GM21529 (cell line): Measurements from ENCODE around the gene GLI1.
A peak's percentile ranks its signal among the peaks of the same experiment; 100 is the strongest.
"Not testable (repeated sequence)": the region's sequence is repeated elsewhere in the genome, so short reads cannot be mapped to it uniquely, and the experiment has no call there.

Experiments used
- ATAC-seq: cut with Tn5 transposase; IDR thresholded peaks from one replicate; pipeline ENCODE4 v1.9.1; 2021; ENCODE audit not compliant: unreplicated experiment

The GLI1 gene

DNA sequence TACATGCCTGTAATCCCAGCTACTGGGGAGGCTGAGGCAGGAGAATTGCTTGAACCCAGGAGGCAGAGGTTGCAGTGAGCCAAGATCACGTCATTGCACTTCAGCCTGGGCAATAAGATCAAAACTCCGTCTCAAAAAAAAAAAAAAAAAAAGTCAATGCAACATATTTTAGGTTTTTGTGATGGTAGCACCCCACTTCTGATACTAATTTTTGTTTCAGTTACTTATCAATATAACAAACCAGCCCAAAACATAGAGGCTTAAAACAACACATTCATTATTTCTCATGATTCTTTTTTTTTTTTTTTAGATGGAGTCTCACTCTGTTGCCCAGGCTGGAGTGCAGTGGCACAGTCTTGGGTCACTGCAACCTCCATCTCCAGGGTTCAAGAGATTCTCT is 18.2 kb upstream of the GLI1 start:
- ATAC-seq = not testable (repeated sequence)

DNA sequence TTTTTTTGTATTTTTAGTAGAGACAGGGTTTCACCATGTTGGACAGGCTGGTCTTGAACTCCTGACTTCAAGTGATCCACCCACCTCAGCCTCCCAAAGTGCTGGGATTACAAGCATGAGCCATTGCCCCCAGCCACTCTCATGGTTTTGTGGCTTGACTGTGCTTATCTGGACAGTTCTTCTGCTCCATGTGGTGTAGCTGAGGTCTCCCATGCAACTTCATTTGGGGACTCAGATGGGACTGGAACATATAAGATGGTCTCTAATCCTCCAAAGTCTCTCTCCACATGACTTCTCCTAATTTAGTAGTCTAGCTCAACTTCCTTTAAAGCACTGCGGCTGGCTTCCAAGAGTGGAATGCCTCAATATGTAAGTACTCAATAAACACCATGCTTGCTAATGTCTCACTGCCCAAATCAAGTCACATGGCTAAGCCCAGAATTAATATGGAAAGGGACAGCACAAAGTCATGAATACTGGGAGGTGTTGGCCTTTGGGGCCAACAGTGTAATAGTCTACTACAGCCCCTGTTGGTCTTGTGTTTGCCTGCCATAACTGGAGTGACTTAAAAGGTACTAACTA is 17.6 kb upstream of the GLI1 start:
- no peak for ATAC-seq

DNA sequence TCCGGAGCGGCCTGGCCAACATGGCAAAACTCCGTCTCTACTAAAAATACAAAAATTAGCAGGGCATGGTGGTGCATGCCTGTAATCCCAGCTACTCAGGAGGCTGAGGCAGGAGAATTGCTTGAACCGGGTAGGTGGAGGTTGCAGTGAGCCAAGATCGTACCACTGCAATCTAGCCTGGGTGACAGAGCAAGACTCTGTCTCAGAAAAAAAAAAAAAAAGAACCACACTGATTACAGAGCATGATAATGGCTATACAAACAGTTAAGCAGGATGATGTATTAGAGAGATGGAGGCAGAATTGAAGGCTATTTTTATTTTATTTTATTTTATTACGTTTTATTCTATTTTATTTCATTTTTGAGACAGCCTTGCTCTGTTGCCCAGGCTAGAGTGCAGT is 15.2 kb upstream of the GLI1 start:
- ATAC-seq = not testable (repeated sequence)

DNA sequence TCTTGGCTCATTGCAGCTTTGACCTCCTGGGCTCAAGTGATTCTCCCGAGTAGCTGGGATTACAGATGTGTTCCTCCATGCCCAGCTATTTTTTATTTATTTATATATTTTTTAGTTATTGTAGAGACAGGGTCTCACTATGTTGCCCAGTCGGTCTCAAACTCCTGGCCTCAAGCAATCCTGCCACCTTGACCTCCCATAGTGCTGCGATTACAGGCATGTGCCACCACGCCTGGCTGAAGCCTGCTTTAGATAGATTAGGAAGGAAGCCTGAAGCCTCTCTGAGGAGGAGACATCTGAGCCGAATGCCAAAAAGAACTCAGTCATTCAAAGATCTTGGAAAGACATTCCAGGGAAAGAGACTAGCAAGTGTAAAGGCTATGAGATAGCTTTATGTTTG is 14.8 kb upstream of the GLI1 start:
- no peak for ATAC-seq

DNA sequence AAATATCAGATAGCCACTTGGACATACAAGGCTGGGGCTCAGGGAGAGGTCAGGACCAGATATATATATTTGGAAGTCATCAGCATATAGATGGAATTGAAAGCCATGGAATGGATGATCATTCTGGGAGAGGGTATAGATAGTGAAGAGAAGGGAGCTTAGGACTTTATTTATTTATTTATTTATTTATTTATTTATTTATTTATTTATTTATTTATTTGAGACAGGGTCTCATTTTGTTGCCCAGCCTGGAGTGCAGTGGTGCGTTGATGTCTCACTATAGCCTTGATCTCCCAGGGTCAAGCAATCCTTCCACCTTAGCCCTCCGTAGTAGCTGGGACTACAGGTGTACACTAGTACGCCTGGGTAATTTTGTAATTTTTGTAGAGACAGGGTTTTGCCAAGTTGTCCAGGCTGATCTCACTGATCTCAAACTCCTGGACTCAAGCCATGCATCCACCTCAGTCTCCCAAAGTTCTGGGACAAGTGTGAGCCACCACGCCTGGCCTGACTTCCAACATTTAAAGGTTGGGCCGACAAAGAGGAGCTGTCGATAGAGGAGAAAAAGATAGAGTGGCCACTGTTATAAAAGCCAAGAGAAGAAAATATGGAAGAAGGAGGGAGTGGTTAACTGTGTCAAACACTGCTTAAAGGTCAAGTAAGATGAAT is 13.2 kb upstream of the GLI1 start:
- ATAC-seq = no peak

DNA sequence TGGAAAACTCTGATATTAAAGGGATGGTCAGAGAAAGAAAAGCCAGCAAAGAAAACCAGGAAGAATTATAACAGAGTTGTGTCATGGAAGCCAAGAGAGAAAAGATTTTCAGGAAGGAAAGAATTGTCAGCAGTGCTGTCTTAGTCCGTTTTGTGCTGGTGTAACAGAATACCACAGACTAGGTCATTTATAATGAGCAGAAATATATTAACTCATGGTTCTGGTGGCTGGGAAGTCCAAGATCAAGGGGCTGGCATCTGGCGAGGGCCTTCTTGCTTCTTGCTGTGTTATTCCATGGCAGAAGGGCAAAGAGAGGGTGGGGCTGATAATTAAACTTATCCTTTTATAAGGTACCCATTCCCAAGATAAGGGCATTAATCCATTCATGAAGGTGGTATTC is 10.9 kb upstream of the GLI1 start:
- ATAC-seq = no peak

DNA sequence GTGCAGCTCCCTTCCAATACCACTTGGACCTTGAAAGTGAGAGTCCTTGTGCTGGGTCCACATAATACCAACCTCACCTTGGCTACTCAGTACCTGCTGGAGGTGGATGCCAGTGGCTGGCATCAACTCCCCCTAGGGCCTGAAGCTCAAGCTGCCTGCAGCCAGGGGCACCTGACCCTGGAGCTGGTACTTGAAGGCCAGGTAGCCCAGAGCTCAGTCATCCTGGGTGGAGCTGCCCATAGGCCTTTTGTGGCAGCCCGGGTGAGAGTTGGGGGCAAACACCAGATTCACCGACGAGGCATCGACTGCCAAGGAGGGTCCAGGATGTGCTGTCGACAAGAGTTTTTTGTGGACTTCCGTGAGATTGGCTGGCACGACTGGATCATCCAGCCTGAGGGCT is 10.2 kb upstream of the GLI1 start:
- ATAC-seq = no peak

DNA sequence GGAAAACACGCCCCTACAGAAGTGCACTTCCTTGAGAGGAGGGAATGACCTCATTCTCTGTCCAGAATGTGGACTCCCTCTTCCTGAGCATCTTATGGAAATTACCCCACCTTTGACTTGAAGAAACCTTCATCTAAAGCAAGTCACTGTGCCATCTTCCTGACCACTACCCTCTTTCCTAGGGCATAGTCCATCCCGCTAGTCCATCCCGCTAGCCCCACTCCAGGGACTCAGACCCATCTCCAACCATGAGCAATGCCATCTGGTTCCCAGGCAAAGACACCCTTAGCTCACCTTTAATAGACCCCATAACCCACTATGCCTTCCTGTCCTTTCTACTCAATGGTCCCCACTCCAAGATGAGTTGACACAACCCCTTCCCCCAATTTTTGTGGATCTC is 9.5 kb upstream of the GLI1 start:
- ATAC-seq = no peak

DNA sequence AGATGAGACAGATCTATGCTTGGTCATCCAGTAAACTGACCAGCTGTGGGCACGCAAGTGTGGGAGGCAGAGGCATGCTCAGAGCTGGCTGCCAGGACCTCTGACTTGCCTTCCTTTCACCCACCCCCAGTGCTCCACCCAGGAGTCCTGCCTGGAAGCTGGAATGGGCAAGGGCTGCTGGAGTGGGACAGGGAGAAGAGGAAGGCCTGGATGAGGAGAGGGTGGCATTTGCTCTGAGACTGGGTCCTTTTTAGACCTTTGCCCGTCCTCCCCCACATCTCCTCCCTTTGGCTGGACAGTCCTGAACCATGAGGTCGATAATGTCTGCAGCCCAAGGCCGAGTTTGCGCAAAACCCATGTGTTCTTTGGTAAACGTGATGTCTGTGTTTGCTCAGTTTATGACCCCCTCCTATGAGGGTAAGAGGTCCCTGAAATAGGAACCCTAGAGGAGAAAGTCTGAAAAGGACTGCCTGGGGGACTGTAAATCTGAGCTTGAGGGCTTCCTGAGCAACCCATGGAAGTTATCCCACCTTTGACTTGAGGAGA is 8.3 kb upstream of the GLI1 start:
- ATAC-seq = no peak

DNA sequence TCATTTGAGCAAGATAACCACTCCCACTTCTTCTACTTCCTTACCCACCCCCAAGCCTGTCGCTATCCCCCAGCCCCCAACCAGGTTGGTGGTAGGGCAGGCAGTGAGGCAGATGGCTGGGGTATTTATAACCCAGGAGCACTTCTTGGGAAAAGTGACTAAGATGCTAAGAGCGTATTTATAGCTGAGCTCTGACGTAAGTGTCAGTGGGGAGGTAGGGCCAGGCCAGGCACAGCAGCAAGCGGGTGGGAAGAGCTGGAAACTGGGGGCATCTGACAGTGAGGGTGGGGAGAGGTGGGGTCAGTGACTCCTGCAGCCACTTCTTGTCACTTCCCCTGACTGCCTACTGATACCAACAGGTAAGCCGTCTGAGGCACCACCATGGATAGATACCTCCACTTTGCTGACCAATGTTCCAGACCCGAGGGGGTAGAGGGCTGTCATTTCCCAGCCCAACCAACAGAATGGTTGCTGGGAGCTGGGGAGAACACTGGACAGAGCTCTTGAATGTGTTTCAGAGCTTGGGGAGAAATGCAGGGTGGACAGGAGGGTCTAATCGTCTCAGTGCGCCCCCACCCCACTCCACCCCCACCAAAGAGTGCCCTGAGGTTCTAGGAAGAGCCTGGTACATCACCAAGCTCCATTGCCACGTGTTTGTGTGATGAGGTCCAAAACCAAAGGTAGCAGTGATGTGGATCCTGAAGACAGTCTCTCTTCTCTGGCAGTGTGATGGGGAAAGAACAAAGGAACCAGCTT is 7.2 kb upstream of the GLI1 start:
- ATAC-seq = peak; percentile 7

DNA sequence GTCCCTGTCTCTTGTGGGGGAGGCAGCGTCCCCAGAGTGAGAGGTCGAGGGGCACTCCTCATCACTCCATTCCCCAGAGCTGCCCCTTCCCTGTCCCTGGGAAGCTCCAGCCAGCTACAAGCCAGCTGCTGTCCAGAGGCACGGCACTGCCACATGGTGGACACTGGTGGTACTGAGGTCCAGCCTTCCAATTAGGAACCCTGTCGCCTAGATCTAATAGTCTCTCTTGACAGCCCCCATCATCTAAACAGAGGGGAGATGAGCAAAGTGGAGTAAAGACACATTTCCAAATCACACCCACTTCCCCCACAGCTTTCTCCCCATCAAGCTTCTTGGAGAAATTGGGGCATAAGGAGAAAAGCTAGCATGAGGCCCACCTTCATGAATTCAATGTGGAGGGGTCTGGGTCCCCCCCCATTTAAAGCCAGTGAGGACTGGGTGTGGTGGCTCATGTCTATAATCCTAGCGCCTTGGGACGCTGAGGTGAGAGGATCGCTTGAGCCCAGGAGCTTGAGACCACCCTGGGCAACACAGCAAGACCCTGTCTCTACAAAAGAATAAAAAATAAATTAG is 6.6 kb upstream of the GLI1 start:
- peak; percentile 57 for ATAC-seq

DNA sequence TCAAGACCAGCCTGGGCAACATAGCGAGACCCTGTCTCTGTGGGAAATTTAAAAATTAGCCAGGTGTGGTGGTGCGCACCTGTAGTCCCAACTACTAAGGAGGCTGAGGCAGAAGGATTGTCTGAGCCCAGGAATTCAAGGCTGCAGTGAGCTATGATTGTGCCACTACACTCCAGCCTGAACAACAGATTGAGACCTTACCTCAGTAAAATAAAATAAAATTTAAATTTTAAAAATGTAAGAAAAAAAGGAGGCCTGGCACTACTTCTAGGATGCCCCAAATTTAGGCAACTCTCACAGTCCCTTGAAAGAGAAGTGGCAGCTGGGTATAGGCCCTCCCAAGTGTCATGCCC is 5.4 kb upstream of the GLI1 start:
- ATAC-seq = no peak

DNA sequence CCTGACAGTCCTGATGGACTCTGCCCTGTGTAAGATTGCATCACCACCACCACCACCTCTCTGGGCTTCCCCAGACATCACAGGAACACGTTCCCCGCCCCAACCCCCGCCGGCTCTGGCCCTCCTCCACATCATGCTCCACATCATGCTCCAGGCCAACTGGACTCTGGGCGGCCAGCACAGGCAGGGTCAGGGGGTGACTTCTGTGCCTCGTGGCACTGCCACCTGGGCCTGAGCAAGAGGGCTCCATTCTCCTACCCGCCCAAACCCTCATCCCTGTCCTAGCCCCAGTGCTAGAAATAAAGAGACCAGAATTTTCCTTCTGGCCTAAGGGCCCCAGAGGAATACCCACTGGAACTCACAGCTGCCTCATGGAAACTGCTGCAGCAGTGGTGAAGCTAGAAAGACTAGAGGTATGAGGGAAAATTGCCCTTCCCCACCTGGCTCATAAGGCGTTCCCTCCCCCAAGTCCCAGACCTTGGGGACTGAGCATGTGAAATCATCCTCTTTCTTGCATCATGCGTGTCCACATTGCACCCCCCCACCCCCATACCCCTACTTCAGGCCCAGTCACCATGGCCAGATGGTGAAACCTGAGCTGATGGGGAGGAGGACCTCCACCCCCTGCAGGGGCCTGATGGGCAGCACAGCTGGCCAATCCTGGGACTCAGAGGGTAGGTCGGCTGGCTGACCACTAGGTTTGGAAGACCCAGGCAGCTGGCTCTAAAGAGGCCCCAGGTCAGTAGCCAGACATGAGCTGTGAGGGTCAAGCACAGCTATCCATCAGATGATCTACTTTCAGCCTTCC is 4.8 kb upstream of the GLI1 start, which contains the start of gene INHBE:
TSS of gene INHBE (plus strand) at position 742 of the 808 bp plus-strand sequence. CDS start 230 bp downstream, outside the sequence.
- ATAC-seq = no peak

DNA sequence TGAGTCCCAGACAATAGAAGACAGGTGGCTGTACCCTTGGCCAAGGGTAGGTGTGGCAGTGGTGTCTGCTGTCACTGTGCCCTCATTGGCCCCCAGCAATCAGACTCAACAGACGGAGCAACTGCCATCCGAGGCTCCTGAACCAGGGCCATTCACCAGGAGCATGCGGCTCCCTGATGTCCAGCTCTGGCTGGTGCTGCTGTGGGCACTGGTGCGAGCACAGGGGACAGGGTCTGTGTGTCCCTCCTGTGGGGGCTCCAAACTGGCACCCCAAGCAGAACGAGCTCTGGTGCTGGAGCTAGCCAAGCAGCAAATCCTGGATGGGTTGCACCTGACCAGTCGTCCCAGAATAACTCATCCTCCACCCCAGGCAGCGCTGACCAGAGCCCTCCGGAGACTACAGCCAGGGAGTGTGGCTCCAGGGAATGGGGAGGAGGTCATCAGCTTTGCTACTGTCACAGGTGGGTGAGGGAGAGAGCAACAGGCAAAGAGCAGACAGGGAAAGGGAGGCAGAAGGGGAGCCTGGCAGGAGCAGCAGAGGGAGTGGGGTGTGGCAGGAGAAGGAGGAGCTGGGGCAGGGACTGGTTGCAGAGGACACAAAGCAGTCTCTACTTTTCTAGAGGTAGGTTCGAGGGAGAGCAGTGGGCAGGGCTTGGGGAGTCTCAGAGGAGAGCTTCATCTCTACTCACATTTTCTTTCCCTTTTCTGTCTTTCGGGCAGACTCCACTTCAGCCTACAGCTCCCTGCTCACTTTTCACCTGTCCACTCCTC is 4.0 kb upstream of the GLI1 start:
- ATAC-seq = no peak

DNA sequence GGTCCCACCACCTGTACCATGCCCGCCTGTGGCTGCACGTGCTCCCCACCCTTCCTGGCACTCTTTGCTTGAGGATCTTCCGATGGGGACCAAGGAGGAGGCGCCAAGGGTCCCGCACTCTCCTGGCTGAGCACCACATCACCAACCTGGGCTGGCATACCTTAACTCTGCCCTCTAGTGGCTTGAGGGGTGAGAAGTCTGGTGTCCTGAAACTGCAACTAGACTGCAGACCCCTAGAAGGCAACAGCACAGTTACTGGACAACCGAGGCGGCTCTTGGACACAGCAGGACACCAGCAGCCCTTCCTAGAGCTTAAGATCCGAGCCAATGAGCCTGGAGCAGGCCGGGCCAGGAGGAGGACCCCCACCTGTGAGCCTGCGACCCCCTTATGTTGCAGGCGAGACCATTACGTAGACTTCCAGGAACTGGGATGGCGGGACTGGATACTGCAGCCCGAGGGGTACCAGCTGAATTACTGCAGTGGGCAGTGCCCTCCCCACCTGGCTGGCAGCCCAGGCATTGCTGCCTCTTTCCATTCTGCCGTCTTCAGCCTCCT is 3.4 kb upstream of the GLI1 start:
- peak; percentile 23 for ATAC-seq

DNA sequence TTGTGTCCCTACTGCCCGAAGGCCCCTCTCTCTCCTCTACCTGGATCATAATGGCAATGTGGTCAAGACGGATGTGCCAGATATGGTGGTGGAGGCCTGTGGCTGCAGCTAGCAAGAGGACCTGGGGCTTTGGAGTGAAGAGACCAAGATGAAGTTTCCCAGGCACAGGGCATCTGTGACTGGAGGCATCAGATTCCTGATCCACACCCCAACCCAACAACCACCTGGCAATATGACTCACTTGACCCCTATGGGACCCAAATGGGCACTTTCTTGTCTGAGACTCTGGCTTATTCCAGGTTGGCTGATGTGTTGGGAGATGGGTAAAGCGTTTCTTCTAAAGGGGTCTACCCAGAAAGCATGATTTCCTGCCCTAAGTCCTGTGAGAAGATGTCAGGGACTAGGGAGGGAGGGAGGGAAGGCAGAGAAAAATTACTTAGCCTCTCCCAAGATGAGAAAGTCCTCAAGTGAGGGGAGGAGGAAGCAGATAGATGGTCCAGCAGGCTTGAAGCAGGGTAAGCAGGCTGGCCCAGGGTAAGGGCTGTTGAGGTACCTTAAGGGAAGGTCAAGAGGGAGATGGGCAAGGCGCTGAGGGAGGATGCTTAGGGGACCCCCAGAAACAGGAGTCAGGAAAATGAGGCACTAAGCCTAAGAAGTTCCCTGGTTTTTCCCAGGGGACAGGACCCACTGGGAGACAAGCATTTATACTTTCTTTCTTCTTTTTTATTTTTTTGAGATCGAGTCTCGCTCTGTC is 2.7 kb upstream of the GLI1 start:
- no peak for ATAC-seq

DNA sequence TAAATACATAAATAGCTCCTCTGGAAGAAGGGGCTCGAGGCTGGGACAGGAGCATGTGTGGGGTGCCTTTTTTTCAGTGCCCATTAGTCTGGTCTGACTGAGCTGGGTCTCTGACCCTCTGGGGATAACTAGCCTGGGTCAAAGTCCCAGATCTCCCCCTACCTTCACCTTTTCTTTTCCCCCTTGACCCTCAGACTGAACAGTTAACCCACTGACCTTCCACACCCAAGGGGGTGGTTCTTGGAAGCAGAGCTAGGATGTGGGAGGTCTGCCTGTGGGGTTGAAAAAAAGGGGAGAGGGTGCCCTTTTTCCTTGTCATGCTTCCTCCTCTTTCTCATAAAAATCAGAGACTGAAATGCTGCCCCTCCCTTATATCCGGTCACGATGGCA is 925 bp upstream of the GLI1 start:
- no peak for ATAC-seq

DNA sequence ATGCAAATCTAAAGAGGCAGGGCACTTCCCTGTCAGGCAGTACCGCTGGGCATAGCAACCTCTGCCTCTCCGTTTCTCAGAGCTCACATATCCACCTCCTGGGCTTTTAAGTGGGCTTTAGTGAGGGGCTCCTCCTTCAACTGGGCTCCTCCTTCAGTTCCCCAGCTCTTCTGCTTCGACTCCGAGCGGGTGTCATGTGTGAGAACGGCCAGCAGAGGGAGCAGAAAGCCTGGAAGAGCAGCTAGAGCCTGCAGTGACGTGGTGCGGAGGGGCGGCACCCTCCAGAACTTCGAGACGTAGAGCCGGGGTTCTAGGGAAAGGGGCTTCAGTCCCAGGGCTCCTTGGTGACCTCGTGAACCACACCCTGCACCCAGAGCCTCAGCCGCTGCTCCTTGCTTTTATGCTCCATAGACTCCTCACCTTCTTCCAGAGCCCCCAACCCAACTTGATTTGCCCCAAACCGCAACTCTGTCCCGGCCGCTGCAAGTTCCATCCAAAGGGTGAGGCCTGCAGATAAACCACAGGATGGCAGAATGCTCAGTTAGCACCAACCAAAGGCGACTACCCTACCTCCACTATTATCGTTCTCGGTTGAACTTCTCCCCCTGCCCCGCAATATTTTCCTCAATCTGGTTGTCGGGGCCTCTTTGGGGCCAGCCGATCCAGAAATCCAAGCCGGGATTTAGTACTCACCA is 383 bp upstream of the GLI1 start:
- ATAC-seq = peak; percentile 59

DNA sequence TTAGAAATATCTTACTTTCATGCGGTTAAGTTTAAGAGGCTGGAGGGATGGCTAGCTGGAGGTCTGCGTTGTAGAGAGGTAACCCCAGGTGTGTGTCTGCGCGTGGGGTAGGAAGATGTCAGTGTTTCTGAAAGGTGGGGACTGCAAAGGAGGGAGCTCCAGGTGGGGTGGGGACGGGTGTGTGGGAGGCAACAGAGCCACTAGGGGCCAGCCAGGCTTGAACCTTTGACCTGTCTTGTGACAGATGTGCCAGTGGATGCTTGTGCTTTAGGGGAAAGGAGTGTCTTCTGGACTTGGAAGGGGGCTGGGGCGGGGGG is 841 bp downstream of the GLI1 start:
- no peak for ATAC-seq
